HG03159 (cell line): Measurements from ENCODE around the gene S100A9.
"Not testable (repeated sequence)": the region's sequence is repeated elsewhere in the genome, so short reads cannot be mapped to it uniquely, and the experiment has no call there.

Experiments used
- ATAC-seq: cut with Tn5 transposase; IDR thresholded peaks from one replicate; pipeline ENCODE4 v1.9.1; 2021; ENCODE audit warnings: mild to moderate bottlenecking, moderate library complexity; ENCODE audit not compliant: unreplicated experiment

Gene S100A9

DNA sequence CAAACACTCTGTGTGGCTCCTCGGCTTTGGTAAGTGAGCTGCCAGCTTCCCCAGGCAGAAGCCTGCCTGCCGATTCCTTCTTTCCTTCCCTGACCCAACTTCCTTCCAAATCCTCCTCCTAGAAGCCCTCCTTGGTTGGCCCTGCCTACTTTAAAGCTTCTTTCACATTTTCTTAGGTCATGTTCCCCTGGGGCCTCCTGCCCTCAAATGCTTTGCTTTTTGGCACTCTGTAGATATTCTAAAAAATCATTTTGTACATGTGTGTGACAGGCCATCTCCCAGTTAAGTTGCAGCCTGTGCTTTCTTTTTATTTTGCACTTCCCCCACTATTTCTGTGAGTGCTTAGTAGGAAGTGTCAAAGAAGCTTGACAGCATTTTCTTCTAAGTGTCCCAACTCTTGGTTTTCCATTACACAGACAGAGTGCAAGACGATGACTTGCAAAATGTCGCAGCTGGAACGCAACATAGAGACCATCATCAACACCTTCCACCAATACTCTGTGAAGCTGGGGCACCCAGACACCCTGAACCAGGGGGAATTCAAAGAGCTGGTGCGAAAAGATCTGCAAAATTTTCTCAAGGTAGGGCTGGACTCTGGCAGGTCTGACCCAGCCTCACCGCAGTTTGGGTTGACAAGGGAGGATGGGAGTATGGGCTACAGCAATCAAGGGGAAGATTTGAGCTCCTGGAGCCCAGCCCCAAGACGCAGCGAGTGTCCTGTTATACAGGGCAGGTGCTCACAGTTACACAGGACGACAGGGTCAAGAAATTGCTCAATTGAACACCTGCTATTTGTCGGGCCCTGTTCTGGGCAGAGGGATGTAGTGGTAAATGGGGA lies at the start of gene S100A9:
Gene S100A9 (plus strand): TSS at position 2 of the 838 bp plus-strand sequence. CDS start 430 bp downstream, at position 432.
- no peak for ATAC-seq

GRCh38 chr1:153308540-153308939 lies 49.1 kb upstream of the S100A9 start:
- no peak for ATAC-seq

DNA sequence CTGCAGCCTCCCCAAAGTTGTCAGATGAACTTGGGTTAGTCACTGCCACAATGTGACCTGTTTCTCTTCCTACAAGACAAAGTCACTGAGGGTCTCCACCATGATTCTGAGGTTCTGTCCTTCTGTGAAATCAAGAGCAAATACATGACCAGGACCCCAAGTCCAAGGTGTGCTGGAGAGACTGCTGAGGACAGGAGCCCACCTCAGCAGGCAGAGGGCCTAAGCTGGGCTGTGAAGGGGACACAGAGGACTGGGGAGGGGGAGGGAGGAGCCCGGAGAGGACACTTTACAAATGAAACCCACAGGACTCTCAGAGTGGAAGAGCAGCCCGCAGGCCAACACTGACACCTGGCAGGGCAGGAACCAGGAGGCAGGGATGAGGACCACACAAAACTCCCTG lies 48.2 kb upstream of the S100A9 start:
- no peak for ATAC-seq

GRCh38 chr1:153310526-153310925 lies 47.1 kb upstream of the S100A9 start:
- no peak for ATAC-seq

DNA sequence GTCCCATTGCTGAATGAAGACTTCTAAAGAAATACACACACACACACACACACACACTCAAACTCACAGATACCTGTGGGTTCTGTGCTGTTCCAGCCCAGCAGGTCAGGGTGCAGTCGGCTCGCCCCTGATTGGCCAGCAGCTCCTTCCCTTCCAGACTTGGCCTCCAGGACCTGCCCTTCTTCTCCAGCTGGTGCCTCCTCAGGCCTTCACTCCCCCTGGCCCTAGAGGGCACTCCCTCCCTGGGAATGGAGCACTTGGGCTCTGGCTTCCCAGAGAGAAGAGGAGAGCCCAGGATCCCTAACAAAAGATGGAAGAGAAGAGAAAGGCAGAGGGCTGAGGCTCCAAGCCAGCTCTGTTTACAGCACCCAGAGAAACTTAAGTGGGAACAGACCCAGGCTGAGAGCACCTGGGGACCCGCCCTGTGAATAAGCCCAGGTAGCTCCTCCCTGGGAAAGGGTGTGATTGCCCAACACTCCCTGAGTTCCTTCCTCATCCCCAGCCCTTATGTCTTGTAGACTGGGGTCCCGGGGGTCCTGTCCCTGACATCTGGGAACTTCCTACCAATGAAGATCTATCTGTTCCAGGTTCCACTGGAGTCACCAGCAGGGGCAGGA lies 45.0 kb upstream of the S100A9 start, which contains the start of gene PGLYRP3:
Gene PGLYRP3 (minus strand): TSS at position 383 of the 617 bp plus-strand sequence. CDS start 2,287 bp downstream, outside the sequence.
- ATAC-seq, result no peak

DNA sequence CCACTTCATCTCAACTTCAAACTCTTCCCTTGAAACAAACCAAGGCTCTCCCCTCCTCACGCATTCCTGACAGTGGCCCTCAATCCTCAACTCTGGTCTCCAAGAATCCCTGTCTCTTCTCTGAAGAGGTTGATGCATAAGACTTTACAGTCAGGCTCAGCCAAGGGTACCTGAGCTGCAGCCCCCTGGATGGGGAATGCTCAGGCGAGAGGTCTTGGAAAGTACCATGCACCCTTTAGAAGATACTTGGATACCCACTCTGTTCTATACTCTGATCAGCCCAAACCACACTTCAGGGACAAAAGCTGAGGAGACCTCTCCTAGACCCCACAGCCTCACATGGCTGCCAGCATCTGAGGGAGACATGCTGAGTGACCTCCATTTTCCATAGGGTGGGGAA lies 44.4 kb upstream of the S100A9 start:
- ATAC-seq, result no peak

GRCh38 chr1:153314388-153314787 lies 43.3 kb upstream of the S100A9 start:
- ATAC-seq, result not testable (repeated sequence)

GRCh38 chr1:153316013-153316412 lies 41.6 kb upstream of the S100A9 start:
- not testable (repeated sequence) for ATAC-seq

- ATAC-seq, result not testable (repeated sequence)
Measured at GRCh38 chr1:153318145-153318544, 39.5 kb upstream of the S100A9 start.

DNA sequence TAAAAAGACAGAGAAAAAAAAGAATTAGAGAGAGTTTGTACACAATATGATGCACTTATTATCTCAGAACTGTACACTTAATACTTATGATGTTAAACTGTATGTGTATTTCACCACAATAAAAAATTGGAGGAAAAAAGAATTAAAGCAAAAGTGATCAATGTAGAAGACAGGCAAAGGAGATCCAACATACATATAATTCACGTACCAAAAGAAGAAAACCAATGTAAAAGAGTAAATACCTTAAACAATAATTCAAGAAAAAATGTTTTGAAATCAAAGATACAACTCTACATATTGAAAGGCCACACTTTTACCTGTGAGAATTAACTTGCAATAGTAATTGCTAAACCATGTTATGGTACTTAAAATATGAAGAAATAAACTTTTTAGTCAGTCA lies 35.1 kb upstream of the S100A9 start:
- no peak for ATAC-seq

DNA sequence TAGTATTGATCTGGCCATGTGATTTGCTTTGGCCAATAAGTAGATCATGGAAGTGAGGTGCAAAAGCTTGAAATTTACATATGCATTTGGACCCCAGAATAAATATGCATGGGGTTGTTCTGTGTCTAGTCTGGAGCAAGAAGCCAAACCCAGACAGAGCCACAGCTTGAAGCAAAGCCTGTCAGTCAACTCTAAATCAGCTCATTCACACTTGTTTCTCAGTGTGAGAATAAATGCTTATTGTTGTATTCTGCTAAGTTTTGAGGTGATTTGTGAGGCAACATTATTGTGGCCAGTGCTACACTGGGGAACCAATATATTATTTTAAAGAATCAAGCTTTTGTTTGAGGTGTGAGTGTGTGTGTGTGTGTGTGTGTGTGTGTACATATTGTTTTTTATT lies 32.7 kb upstream of the S100A9 start:
- ATAC-seq, result no peak

DNA sequence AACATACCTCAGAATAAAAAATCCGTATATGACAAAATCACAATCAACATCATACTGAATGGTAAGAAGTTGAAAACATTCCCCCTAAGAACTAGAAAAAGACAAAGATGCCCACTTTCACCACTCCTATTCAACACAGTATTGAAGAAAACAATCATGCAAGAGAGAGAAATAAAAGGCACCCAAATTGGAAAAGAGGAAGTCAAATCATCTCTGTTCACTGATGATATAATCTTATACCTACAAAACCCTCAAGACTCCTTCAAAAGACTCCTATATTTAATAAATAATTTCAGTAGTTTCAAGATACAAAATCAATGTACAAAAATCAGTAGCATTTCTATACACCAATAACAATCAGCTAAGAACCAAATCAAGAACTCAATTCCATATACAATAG lies 23.8 kb upstream of the S100A9 start:
- ATAC-seq, result no peak

DNA sequence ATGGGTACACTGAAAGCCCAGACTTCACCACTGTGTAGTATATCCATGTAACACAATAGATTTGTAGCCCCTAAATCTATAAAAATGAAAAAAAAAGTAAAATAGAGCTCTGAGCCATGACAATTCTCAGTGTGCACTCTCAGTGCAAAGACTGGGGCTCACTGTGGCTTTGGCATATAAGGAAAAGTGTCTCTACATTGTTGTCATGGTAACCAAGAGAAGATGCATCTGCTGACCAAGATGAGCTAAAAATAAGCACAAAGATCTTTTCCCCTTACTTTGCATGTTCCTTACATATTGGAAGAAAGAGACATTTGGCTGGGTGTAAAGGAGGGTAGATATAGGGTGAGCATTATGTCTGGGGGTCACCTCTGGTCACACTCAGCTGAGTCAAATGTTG lies 21.0 kb upstream of the S100A9 start:
- no peak for ATAC-seq

- no peak for ATAC-seq
Measured at GRCh38 chr1:153337980-153338853, 19.4 kb upstream of the S100A9 start.

DNA sequence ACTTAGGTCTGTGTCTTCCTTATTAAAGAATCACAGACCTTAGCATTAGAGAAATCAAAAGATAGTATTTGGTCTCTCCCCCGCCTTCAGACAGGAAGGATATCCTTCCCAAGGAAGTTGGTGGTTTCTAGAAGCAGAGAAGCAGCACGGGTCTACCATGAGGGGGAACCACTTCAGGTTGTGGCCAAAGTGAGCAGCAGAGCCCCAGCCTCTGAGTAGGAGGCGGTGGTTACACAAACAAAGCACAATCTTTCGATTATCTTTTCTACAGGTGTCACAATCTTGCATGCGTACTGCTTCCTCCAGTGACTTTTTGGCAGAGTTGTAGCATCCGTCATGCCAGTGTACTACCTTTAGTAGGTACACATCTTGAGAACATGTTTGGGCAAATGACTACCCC lies 17.9 kb upstream of the S100A9 start:
- ATAC-seq, result no peak

DNA sequence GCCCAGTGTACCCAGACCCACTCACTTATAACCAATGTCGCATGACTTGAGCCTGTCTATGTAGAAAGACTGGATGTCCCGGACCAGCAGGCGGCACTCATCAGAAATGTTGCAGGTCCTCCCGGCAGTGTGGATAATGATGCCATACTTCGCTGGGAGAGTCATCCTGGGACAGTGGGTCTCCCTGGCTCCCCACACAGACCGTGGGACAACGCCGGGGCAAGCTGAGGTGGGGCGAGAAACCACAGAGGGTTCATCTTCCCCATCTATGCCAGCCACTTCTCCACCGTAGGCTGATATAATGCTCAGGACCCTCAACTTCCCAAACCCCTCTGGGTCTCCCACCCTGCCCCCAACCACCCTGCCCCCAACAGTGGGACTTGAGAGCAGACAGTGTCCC lies 17.3 kb upstream of the S100A9 start:
- no peak for ATAC-seq

DNA sequence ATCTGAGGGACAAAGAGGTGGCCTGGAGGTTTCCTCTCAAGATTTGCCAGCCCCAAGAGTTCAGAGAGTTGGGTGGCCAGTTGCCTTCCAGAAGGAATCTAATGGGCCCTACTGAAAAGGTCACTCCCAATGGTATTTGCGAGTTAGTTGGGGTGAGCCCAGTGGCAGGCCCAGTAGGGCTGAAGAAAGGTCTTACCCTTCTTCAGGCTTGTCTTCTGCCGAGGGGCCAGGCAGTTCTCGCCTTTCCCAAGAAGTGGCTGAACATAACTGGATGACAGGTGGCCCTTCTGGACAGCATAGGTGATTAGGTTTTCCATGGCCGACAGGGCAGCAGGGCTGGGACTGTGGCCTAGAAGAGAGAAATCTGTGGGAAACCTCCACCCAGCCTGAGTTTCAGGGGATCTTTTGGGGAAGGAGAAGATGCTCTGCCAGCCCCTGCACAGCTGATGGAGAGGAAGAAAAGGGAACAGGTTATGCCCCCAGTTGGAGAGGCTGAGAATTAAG lies 16.2 kb upstream of the S100A9 start:
- ATAC-seq, result no peak

GRCh38 chr1:153342178-153342577 lies 15.5 kb upstream of the S100A9 start:
- ATAC-seq, result no peak

DNA sequence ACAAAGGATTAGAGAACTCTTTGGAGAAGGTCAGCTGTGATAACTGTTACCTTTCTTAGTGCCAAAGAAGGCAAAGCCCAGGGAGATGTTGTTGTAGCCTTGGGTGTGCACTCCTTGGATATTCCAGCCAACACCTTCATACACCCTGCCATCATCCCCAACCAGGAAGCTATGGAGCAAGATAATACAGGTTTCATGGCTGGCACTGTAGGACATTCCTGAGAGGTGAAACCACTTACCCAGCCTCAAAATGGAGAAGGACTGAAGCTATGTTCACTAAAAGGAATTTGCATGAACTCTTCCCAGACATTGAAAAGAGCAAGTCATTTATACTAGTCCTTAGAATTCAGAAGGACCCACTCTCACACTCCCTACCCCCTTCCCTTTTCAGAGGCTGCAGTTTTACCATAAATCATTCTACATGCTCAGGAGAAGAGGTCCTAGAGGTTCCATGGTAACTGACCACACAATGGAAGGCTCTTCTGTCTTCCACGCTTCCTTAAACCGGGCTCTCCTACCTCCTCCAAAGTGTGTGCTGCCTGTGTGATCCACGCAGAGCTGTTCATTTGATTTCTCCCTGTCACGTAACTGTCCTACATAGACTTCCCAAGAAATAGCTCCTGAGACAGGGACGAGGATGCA lies 14.5 kb upstream of the S100A9 start:
- no peak for ATAC-seq

DNA sequence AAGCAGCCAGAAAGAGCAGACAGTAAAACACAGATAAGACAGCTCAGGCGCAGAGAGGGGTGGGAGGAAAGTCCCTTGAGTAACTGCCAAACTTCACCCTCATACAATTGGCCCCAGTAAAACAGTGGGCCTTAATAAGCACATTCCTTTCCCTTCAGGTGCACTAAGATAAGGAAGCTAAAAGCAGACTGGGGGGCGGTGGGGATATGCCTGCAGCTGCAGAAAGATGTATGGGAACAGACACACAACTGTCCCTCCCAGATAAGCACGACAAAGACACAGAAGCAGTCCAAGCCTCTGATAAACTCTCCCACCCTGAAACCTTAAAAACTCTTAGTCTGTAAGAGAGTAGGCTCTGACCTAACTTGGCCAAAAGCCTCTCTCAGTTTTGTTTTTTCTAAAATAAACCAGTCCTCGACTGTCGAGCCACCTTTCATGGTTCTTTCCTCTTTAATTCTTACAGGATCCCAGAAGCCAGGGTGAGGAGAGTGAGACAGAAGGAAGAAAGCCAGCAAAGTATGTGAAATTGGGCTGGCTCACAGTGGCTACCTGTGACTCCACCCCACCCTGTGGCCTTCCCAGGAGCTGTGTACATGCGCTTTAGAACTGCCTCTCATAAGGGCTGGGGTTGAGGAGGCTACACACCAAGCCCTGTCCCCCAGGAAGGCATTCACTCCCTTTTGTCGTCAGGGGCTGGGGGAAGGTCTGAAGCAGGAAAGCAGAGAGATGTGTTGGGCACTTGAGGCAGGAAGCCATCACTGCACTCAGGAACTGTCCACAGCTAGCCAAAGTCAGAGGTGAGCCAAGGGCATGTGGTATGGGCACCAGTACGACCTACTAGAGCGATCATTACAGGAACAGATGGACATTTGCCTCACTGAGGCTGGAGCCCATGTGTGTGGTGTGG lies 13.6 kb upstream of the S100A9 start:
- no peak for ATAC-seq
